Epithelial cell of esophagus (primary cell): Measurements from ENCODE around the gene PWP2.
"Not testable (repeated sequence)": the region's sequence is repeated elsewhere in the genome, so short reads cannot be mapped to it uniquely, and the experiment has no call there.

Experiments used
- DNase-seq: peaks from one replicate; pipeline ENCODE4 v3.0.0; 2010; ENCODE audit warnings: low read depth
- H3K4me3 ChIP-seq: 2 replicates; pipeline ENCODE4 v1.5.1; 2011; ENCODE audit warnings: mild to moderate bottlenecking, low read length, control low read depth

The PWP2 gene

DNA sequence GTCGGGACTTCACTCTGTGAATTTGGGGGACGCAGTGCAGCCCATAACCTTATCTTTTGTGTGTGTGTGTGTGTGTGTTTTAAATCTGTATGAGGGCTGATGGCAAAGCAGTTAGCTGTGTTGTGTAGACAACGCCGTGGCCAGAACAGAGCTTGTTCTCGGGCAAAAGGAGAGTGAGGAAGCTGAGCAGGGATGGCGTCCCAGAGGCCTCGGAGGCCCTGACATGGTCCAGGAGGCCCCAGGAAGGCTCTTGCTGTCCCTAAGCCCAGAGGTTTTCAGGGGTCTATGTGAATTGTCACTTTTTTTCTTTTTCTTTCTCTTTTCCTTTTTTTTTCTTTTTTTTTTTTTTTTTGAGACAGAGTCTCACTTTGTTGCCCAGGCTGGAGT is 50.9 kb downstream of the PWP2 start:
- DNase-seq, H3K4me3 ChIP-seq: not testable (repeated sequence)

DNA sequence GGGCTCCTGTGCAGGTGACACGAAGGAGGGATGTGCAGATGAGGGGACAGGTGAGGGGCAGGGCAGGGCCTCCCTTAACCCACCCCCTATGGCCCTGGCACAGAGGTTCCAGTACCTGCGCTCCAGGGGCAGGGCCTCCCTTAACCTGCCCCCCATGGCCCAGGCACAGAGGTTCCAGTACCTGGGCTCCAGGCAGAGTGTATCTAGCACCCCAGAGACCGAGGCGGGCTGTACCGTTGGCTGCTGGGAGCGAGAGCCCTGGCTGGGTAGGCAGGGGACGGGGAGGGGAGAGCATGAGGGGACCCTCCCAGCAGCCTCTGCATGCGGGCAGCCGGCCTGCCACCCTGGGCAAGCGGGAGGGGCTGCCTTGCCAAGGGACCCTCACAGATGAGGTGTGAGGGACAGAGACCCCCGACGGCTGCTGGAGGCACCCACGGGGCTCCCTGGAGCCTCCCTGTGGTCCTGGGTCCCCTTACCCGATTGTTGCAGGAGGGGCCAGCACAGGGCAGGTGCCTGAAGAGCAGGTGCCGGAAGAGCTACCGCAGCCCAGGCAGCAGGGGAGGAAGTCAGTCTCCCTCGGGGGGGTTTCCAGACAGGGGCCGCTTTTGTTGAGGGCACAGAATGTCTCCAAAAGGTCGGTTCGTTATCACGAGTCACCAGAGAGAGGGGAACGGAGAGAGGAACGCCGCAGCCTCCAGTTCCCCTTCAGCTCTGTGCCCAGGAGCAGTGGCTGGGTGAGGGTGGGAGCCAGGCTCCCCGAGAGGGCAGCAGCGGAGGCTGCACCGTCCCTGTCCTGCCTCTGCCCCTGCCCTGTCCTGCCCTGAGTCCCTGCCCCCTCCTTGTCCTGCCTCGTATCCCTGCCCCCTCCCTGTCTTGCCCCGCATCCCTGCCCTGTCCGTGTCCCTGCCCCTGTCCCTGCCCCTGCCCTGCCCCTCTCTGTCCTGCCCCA is 52.4 kb downstream of the PWP2 start:
- not testable (repeated sequence) for DNase-seq, H3K4me3 ChIP-seq

DNA sequence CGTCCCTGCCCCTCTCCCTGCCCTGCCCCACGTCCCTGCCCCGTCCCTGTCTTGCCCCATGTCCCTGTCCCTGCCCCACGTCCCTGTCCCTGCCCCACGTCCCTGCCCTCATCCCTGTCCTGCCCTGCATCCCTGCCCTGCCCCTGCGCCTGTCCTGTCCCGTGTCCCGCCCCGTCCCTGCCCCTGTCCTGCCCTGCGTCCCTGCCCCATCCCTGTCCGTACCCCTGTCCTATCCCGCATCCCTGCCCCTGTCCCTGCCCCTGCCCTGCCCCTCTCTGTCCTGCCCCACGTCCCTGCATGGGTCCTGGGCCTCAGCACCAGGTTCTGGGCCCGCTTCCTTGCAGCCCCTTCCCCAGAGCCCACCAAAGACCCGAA is 53.1 kb downstream of the PWP2 start:
- H3K4me3 ChIP-seq, DNase-seq: not testable (repeated sequence)

DNA sequence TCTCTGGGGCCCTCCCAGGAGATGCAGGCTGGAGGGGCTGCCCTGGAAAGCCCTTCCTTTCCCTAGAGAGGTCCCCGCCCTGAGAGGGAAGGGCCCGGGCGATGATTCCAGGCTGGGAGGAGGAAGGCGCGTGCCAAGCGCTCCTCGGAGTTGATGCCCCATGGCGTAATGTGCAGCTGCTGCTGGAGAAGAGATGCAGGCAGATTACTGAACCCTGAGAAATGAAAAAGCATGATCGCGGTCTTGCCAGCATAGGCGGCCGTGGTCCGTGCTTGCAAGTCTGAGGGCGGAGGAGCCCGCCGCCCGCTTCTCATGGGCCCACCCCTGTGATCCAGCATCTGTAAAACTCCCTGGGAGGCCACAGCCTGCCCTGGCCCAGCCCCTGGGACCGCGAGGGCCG is 53.6 kb downstream of the PWP2 start:
- H3K4me3 ChIP-seq, DNase-seq: not testable (repeated sequence)

DNA sequence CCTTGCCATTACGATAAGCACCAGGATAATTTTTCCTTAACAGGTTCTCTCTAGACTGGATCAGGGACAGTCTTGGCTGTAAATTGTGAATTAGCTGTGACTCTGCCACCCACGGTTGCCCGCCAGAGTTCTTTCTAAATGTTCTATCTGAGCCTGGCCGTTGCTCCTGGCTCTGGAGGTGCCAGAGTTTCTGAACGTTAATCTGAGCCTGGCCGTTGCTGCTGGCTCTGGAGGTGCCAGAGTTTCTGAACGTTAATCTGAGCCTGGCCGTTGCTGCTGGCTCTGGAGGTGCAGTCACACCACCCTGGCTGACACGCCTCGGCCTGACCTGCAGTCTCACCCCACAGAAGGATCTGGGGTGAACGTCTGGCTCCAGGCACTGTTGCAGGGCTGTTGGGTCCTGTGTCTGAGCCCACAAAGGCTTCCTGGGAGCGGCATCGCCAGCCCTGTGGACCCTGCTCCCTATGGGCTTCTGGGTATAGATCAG is 56.0 kb downstream of the PWP2 start:
- H3K4me3 ChIP-seq, DNase-seq: not testable (repeated sequence)

DNA sequence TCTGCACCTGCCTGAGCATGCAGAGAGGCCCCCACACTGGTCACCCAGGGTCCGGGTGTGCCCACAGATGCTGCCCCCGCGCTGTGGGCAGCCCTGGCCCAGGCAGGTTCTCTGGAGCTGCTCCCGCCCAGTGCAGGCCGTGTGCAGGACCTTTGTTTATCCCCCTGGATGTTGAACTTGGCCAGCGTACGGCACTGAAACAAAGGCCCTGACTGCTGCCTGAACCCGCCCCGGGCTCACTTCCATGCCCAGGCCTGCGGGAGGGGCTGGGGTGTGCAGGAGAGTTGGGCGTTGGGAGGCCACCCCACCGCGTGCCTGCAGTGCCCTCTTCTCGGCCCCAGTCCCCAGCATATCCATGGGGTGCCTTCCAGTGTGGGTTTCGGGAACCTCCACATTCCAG is 58.7 kb downstream of the PWP2 start:
- DNase-seq, H3K4me3 ChIP-seq: not testable (repeated sequence)

DNA sequence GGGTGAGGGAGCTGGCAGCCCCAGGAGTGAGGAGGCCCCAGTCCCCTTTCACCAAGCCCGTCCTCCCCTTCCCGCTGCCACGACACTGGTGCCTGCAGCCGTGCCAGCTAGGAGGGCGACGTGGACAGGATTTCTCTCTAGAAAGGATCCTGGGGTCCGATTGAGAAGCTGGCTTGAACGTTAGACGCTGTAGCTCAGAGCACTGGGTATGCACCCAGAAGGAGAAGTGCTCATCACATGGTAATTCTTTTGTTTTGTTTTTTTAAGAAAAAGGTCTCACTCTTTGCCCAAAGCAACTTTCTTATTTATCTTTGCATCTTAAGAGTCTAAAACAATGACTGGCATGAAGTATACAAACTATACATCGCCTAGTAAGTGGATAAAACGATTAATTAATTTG is 60.3 kb downstream of the PWP2 start:
- not testable (repeated sequence) for H3K4me3 ChIP-seq, DNase-seq

DNA sequence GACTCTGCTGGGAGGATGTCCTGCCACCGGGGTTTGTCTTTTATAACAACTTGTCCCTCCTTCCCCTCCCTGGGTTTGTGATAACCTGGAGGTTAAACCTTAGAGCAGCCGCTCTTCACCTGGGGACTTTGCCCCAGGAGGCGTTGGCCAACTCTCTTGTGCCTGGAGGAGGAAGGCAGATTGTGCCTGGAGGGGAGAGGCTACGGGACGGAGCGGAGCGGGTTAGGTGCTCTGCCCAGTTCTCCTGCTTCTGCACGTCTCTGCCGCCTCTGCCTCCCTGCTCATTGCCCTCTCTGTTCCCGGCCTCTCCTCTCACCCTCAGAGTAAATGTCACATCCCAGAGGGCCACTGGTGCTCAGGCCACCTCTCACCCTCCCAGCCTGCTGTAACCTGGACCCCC is 63.1 kb downstream of the PWP2 start:
- DNase-seq, H3K4me3 ChIP-seq: not testable (repeated sequence)

DNA sequence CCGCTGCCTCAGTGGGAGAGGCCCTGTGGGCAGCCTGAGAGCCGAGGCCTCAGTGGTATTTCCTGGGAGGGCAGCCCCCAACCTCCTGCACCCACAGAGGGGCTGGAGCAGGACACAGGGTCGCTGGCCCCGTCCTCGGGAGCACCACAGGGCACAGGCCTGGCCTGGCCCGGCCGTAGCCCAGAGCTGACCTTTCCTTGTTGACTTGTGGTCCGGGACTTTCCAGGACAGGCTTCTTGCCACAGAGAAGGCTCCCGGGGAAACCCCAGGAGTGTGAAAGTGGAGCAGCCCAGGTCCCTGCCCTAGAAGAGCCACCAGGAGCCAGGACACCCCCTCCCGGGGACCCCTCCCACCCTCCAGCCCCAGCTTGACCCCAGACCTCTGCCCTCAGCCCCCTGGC is 63.7 kb downstream of the PWP2 start:
- H3K4me3 ChIP-seq, DNase-seq: not testable (repeated sequence)

DNA sequence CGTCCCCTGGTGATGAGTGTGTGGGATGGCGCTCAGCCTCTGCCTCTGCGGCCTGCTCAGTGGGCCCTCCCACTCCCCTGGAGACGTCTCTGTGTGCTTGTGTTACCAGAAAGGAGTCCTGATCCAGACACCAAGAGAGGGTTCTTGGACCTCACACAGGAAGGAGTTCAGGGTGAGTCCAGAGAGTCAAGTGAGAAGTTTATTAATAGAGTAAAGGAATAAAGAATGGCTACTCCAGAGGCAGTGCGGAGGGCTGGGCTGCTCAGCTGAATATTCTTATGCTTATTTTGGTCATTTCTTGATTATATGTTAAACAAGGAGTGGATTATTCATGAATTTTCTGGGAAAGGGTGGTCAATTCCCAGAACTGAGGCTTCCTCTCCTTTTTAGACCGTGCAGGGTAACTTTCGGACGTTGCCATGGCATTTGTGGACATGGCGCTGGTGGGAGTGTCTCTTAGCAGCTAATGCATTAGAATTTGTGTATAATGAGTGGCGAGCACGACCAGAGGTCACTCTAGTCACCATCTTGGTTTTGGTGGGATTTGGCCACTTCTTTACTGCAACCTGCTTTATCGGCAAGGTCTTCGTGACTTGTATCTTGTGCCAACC is 64.9 kb downstream of the PWP2 start:
- not testable (repeated sequence) for DNase-seq, H3K4me3 ChIP-seq

DNA sequence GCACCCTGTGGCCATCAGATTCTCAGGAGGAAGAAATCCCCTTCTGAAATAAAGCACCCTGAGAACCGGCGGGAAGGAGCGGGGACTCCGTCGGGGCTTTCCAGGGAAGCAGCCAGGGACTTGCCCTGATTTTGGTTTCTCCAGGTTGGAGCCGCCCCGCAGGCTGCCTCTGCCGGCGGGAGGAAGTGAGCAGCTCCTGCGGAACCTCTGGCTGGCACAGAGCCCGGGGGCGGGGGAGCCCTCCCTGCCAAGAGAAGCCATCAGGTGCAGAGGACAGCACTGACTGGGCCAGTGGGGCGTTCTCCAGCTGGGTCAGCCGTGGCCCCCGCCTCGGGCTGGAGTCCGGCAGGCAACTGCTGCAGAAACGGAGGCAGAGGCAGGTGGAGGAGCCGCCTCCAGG is 65.5 kb downstream of the PWP2 start:
- H3K4me3 ChIP-seq, DNase-seq: not testable (repeated sequence)

DNA sequence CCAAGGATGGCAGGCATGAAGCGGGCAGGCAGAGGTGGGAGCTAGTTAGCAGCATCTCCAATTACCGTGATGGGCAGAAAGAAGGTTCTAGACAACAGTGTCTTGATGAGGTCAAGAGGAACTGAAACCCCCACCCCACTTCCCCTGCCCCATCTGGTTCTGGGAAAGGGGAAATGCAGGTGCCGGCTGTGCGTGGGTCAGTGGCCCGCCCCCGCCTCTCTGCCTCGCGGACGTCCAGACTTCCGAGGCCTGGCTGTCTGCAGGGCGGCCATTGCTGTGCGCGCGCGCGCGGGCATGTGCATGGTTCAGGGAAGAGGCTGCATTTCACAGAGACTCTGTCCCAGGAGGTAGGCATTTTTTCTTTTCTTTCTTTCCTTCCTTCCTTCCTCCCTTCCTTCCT is 68.0 kb downstream of the PWP2 start:
- not testable (repeated sequence) for DNase-seq, H3K4me3 ChIP-seq

DNA sequence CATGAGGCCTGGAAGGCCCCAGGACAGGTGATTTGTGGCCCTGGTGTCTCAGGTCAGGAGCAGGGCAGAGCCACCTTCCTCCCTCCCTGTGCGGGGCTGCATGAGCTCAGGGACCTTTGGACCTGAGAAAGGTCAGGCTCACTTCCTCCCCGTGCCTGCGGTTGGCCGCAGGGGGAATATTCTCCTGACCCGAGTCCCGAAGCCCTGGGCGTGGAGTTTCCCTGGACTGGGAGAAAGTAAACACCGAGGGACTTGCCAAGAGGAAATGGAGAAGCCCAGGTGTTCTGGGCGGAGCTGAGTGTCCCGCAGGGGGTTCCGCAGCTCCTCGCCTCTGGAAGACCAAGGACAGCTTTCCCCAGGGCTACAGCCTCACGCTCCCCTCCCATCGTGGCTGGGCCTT is 68.9 kb downstream of the PWP2 start:
- DNase-seq, H3K4me3 ChIP-seq: not testable (repeated sequence)
